Measurements from ENCODE around the gene RNF169.

Gene RNF169

DNA sequence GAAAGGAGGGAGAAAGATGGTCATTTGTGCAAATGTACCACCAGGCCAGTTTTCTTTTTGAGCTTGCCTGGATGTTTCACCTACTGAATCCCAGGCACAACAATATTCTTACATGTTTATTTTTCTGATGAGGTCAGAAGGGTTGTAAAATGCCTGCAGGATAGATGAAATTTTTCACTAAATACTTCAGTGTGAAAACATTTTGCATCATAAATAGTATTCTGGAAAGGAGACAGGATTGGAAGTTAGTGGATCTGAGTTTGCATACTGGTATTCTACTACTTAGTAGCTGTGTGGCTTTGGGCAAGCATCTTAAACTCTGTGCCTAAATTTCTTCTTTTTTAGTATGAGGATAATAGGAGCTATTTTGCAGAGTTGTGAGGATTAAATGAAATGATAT lies 24.8 kb downstream of the RNF169 start:
- Histone ChIP-seq H3K27ac (ENCODE audit: low read length) (no peak overlapping the region), H3K4me3 (ENCODE audit: low read depth in 1 of 2, low read length in 2 of 2) (no peak overlapping the region), H2AFZ (ENCODE audit: low read depth, low read length) (no peak overlapping the region), H3K79me2 (ENCODE audit: insufficient read depth, low read length) (peaks cover 95% of the 10 kb centered on the region), H3K4me2 (ENCODE audit: insufficient read depth, low read length) (no peak overlapping the region), H3K36me3 (ENCODE audit: insufficient read depth, low read length) (peaks cover 10% of the 10 kb centered on the region; the same call in 1 of the 2 replicates), H4K20me1 (ENCODE audit: insufficient read depth, low read length) (peaks cover 15% of the 10 kb centered on the region), H3K27me3 (ENCODE audit: insufficient read depth, low read length, poor library complexity) (no peaks in the 10 kb centered on the region), H3K9ac (ENCODE audit: low read depth, low read length) (no peak overlapping the region), H3K9me3 (ENCODE audit: insufficient read depth, low read length, severe bottlenecking) (no peaks in the 10 kb centered on the region), H3K4me1 (ENCODE audit: insufficient read depth, low read length) (no peaks in the 10 kb centered on the region)
- DNase-seq (no peak), ATAC-seq (ENCODE audit: insufficient read depth, low read depth) (no peak)
- TF ChIP-seq EZH2 (IDR thresholded peaks at IDR 0.05; ENCODE audit: borderline replicate concordance, low read depth, low read length, severe bottlenecking), result no peak
- TF ChIP-seq, protein P1, sequence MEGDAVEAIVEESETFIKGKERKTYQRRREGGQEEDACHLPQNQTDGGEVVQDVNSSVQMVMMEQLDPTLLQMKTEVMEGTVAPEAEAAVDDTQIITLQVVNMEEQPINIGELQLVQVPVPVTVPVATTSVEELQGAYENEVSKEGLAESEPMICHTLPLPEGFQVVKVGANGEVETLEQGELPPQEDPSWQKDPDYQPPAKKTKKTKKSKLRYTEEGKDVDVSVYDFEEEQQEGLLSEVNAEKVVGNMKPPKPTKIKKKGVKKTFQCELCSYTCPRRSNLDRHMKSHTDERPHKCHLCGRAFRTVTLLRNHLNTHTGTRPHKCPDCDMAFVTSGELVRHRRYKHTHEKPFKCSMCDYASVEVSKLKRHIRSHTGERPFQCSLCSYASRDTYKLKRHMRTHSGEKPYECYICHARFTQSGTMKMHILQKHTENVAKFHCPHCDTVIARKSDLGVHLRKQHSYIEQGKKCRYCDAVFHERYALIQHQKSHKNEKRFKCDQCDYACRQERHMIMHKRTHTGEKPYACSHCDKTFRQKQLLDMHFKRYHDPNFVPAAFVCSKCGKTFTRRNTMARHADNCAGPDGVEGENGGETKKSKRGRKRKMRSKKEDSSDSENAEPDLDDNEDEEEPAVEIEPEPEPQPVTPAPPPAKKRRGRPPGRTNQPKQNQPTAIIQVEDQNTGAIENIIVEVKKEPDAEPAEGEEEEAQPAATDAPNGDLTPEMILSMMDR (IDR thresholded peaks at IDR 0.05; ENCODE audit: borderline replicate concordance, extremely low read depth, low read length, poor library complexity, severe bottlenecking), result no peak

DNA sequence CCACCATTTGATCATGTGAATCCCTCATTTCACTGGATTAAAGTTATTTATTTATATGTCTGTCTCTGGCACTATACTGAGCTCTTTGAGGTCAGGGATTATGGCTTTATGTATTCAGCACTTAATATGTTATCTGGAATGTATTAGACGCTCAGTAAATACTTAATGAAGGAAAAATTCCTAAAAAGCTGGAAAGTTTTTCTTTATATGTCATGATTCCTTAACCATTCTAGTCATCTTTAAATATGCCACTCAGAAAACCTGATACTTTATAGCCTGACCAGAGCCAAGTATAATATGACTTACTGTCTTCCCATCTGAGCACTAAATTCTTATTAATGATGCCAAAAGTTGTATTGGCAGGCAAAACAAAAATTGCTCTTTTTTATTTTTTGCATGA lies 27.1 kb downstream of the RNF169 start:
- Histone ChIP-seq H3K9me3 (ENCODE audit: insufficient read depth, low read length, severe bottlenecking) (no peaks in the 10 kb centered on the region), H3K4me1 (ENCODE audit: insufficient read depth, low read length) (no peaks in the 10 kb centered on the region), H3K9ac (ENCODE audit: low read depth, low read length) (no peak overlapping the region), H3K4me2 (ENCODE audit: insufficient read depth, low read length) (no peak overlapping the region), H3K4me3 (ENCODE audit: low read depth in 1 of 2, low read length in 2 of 2) (no peak overlapping the region), H3K79me2 (ENCODE audit: insufficient read depth, low read length) (peaks cover 97% of the 10 kb centered on the region), H2AFZ (ENCODE audit: low read depth, low read length) (no peak overlapping the region), H3K27ac (ENCODE audit: low read length) (no peak overlapping the region), H3K27me3 (ENCODE audit: insufficient read depth, low read length, poor library complexity) (no peaks in the 10 kb centered on the region), H4K20me1 (ENCODE audit: insufficient read depth, low read length) (peaks cover 26% of the 10 kb centered on the region), H3K36me3 (ENCODE audit: insufficient read depth, low read length) (peaks cover 10% of the 10 kb centered on the region; the same call in 1 of the 2 replicates)
- TF ChIP-seq EZH2 (IDR thresholded peaks at IDR 0.05; ENCODE audit: borderline replicate concordance, low read depth, low read length, severe bottlenecking), result no peak
- TF ChIP-seq, protein P1 (IDR thresholded peaks at IDR 0.05; ENCODE audit: borderline replicate concordance, extremely low read depth, low read length, poor library complexity, severe bottlenecking), result no peak
- DNase-seq (no peak), ATAC-seq (ENCODE audit: insufficient read depth, low read depth) (no peak)

DNA sequence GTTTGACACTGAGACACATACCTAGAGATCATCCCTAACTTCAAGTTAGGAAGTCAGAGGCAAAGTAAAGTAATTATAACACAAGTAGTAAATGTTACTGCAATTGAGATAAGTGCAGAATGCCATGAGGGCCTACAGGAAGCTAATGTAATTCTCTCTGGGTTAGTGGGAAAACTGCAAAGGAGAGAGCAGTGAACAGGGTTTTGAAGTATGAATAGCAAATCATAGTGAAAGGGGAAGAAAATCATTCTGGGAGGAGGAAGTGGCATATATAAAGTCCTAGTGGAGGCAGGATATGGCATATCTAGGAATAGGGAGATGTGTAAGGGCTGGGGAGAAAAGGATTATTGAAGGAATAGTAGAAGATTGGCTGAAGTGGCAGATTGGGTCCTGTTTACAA lies 27.9 kb downstream of the RNF169 start:
- H3K79me2 ChIP-seq (ENCODE audit: insufficient read depth, low read length), result peaks cover 97% of the 10 kb centered on the region
- TF ChIP-seq, protein P1 (IDR thresholded peaks at IDR 0.05; ENCODE audit: borderline replicate concordance, extremely low read depth, low read length, poor library complexity, severe bottlenecking), result no peak
- no peak for TF ChIP-seq EZH2 (IDR thresholded peaks at IDR 0.05; ENCODE audit: borderline replicate concordance, low read depth, low read length, severe bottlenecking)
- DNase-seq (no peak), ATAC-seq (ENCODE audit: insufficient read depth, low read depth) (no peak)
- H3K4me2 ChIP-seq (ENCODE audit: insufficient read depth, low read length), result no peak overlapping the region
- no peak overlapping the region for H3K9ac ChIP-seq (ENCODE audit: low read depth, low read length)
- H3K4me1 ChIP-seq (ENCODE audit: insufficient read depth, low read length), result no peaks in the 10 kb centered on the region
- no peak overlapping the region for H3K4me3 ChIP-seq (ENCODE audit: low read depth in 1 of 2, low read length in 2 of 2)
- no peak overlapping the region for H3K27ac ChIP-seq (ENCODE audit: low read length)
- H3K9me3 ChIP-seq (ENCODE audit: insufficient read depth, low read length, severe bottlenecking), result no peaks in the 10 kb centered on the region
- H3K27me3 ChIP-seq (ENCODE audit: insufficient read depth, low read length, poor library complexity), result no peaks in the 10 kb centered on the region
- H2AFZ ChIP-seq (ENCODE audit: low read depth, low read length), result no peak overlapping the region
- peaks cover 10% of the 10 kb centered on the region; the same call in 1 of the 2 replicates for H3K36me3 ChIP-seq (ENCODE audit: insufficient read depth, low read length)
- H4K20me1 ChIP-seq (ENCODE audit: insufficient read depth, low read length), result peaks cover 30% of the 10 kb centered on the region

DNA sequence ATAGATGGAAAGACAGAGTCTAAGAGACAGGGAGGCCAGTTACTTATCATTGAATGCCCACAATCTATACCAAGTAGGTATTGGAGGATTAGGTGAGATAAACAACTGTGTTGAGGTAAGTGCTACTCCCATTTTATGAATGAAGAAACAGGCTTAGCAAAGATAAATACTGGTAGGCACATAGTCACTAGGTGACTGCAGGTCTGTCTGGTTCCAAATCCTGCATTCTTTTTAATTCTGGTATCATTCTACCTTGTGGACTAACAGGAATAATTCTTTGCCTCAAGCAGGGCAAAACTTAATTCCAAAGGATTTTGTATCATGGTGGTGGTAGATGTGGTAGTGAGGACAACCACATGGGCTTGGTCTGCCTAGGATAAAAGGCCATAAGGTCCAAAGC lies 28.4 kb downstream of the RNF169 start:
- Histone ChIP-seq H3K4me2 (ENCODE audit: insufficient read depth, low read length) (no peak overlapping the region), H3K9ac (ENCODE audit: low read depth, low read length) (no peak overlapping the region), H3K27me3 (ENCODE audit: insufficient read depth, low read length, poor library complexity) (no peaks in the 10 kb centered on the region), H2AFZ (ENCODE audit: low read depth, low read length) (no peak overlapping the region), H3K27ac (ENCODE audit: low read length) (no peak overlapping the region), H4K20me1 (ENCODE audit: insufficient read depth, low read length) (peaks cover 35% of the 10 kb centered on the region), H3K79me2 (ENCODE audit: insufficient read depth, low read length) (peaks cover 97% of the 10 kb centered on the region), H3K4me1 (ENCODE audit: insufficient read depth, low read length) (no peaks in the 10 kb centered on the region), H3K4me3 (ENCODE audit: low read depth in 1 of 2, low read length in 2 of 2) (no peak overlapping the region), H3K36me3 (ENCODE audit: insufficient read depth, low read length) (peaks cover 10% of the 10 kb centered on the region; the same call in 1 of the 2 replicates), H3K9me3 (ENCODE audit: insufficient read depth, low read length, severe bottlenecking) (no peaks in the 10 kb centered on the region)
- ATAC-seq (ENCODE audit: insufficient read depth, low read depth), result no peak
- DNase-seq, result no peak
- TF ChIP-seq, protein P1 (IDR thresholded peaks at IDR 0.05; ENCODE audit: borderline replicate concordance, extremely low read depth, low read length, poor library complexity, severe bottlenecking), result no peak
- no peak for TF ChIP-seq EZH2 (IDR thresholded peaks at IDR 0.05; ENCODE audit: borderline replicate concordance, low read depth, low read length, severe bottlenecking)

All from DND-41 (cell line).